Measurements from ENCODE around the gene MCM9.
A peak's percentile ranks its signal among the peaks of the same experiment; 100 is the strongest.

The MCM9 gene

GRCh38 chr6:118865100-118865391, 69.9 kb downstream of the MCM9 start:
- no peak for DNase-seq (ENCODE audit: low read depth)

DNA sequence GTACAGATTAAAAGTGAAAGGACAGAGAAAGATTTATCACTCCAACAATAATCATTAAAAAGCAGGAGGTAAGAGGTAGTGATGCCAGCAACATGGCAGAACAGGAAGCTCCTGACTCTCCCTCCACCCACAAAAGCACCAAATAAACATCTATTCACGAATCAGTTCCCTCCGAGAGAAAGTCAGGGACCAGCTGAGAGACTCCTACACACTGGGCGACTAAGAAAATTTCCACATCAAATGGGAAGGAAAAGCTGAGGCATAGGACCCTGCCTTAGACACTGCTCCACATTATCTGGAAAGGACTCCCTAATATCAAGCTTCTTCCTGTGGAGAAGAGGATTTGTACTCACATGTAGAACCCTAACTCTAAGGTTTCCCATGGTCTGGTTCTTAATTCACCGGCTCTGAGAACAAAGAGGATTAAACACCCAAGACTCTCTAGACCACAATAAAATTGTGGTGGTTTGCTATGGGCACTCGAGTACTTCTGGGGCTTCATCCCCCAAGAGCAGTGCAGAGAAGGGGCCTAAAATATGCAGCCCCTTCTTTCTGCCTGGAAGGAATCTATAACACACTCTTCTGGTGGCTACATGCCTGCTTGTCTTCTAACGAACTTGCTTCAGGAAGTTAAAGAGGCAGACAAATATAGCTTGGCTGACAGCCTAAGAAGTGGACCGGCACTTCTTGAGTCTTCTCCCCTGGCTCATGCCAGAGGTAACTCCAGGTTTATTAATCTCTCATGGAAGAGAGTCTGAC, 70.4 kb downstream of the MCM9 start:
- no peak for DNase-seq (ENCODE audit: low read depth)

DNA sequence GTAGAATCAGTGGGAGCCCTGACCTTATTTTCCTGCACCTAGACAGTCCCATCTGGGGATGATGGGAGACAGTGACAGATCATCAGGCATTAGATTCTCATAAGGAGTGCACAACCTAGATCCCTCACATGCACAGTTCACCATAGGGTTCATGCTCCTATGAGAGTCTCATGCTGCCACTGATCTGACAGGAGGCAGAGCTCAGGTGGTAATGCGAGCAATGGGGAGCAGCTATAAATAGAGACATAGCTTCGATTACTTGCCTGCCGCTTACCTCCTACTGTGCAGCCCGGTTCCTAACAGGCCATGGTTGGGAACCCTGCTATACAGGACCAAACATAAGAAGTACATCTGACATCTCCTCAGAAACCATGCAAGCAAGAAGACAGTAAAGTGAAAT, 72.5 kb downstream of the MCM9 start:
- DNase-seq (ENCODE audit: low read depth), result no peak

DNA sequence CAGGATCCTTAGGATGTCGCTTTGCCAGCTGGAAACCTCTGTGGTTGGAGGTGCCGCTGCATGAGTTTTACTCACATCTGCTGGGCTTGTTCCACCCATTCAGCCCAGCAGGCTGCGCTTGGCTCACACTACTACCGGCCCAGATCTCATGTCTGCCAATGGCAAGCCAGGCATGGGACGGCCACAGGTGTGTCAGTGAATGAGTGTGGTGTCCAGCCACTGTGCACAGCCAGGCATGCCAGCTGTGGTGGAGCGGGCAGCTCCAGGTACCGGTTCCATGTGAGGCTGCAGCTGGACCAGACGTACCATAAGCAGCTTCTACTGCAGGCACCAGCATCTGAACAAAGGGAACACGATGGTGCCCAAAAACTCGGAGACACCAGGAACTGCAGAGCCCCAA, 74.1 kb downstream of the MCM9 start:
- DNase-seq (ENCODE audit: low read depth), result no peak

GRCh38 chr6:118860363-118860762, 74.6 kb downstream of the MCM9 start:
- DNase-seq (ENCODE audit: low read depth), result no peak

DNA sequence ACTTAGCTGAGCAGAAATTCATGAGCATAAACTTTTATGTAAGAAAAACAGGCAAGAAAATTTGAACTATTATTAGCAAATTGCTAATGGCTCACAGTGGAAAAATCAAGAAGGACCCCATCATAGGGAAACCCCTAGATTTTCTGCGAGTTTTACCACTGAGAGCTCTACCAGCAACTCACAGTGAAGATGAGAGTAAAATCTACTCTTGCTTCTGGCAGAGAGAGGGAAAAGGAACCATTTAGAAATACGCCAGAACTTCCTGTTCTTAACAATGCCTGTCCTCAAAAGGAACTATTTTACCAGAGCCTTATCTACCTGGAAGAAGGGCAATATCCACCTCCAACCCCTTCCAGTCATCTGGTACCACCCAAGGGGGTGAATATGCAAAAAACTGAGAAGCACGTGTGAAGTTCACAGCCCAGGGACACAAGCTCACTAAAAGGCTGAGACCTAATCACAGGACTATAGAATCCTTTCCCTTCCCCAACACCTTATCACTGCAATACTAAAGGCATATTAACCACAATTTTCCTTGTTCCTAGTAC, 75.4 kb downstream of the MCM9 start:
- no peak for DNase-seq (ENCODE audit: low read depth)

- no peak for DNase-seq (ENCODE audit: low read depth)
These were observed 78.7 kb downstream of the MCM9 start for GRCh38 chr6:118856301-118856700.

- DNase-seq (ENCODE audit: low read depth), result no peak
These were observed 81.6 kb downstream of the MCM9 start for GRCh38 chr6:118853408-118853807.

GRCh38 chr6:118844915-118845314, 90.0 kb downstream of the MCM9 start:
- no peak for DNase-seq (ENCODE audit: low read depth)

GRCh38 chr6:118843685-118844390, 91.1 kb downstream of the MCM9 start:
- DNase-seq (ENCODE audit: low read depth), result no peak

DNA sequence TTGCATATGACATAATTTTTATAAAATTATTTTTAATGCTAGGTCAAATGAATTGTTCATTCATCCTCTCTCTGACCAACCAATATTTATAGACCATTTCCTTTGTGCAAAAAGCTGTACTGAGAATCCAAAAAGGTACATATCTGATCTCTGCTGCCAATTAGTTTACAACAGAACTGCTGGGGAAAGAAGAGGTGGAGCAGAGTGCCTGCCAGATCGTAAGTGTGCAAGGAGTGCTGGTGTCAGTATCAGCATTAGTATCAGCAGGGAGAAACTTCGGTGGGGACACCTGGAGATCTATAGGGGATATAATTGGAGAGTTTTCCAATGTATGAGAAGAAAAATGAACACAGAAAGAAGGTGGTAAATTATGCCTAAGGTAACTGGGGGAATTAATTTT, 104.3 kb downstream of the MCM9 start:
- DNase-seq (ENCODE audit: low read depth), result no peak

DNA sequence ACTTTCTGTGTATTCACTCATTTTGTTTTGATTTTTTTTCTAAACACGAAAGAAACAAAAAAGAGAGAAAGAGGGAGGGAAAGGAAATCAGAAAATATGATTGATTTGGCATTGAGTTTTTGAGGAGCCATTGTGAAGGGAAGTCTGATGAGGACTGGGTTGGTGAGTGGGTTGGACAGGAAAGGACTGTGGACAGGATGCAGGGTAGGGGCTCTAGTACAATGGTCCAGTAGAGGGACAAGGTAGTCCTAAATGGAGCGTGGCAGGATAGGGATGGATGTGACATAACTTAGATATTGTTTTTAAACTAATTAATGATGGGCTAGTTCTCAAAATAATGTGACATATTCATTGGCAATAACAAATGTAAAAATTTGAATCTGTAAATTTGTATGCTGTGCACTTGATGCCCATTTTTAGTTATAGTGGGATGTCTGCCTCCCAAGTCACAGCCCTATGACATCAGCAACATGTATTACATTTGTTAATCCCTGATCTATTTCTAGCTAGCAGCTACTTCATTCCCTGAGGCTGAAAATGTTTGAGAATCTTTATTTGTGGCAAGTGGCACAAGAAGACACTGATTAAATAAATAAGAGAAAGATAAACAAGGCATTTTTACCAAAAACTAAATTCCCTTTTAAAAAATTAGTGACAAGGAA, 105.0 kb downstream of the MCM9 start:
- no peak for DNase-seq (ENCODE audit: low read depth)

GRCh38 chr6:118826096-118826495, 108.9 kb downstream of the MCM9 start:
- no peak for DNase-seq (ENCODE audit: low read depth)

DNA sequence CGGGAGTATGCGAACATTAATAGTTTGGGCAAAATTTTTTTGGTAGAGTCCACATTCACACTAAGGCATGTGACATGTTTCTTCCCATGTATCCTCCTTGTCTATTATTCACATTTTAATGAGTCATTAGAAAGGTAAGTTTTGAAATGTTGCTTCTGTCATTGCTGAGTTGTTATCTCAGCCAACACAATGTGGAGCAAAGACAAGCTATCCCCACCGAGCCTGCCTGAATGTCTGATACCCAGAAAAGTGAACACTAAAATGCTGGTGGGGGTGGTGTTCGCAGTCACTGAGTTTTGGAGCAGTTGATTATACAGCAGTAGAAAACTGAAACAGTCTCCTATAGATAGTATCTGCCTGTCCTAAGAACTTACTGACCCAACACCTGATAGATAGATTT, 109.3 kb downstream of the MCM9 start:
- no peak for DNase-seq (ENCODE audit: low read depth)

GRCh38 chr6:118815495-118815894, 119.5 kb downstream of the MCM9 start:
- no peak for DNase-seq (ENCODE audit: low read depth)

DNA sequence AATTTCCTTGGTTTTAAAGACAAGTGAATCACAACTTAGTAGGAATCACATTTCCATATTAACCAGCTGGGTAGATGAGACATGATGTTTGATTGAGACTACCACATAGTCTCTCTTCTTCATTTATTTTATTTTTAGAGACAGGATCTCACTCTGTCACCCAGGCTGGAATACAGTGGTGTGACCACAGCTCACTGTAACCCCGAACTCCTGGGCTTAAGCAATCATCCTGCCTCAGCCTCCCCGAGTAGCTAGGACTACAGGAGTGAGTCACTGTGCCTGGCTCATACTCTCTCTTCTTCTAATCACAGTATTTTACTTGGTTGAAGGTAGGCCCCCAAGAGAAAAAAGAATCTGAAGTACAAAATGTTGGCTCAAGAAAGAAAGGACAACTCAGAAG, 121.2 kb downstream of the MCM9 start:
- DNase-seq (ENCODE audit: low read depth), result peak; percentile 47

DNA sequence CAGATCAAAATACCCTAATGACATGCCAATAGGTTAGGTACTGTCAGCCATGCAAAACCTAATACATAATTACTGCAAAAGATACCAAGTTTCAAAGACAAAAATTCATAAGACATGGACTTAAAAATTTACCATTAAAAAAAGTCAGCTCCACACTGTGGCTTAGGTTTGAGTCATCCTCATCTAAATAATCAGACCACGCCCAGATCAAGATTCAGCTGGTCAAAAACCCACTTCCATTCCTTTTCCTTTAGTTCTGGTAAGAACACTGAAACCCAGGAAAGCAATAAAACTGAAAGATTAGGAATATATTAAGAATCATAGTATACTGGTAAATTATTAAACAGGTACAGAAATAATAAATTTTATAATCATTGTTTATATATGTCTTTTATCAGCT, 122.0 kb downstream of the MCM9 start:
- peak; percentile 22 for DNase-seq (ENCODE audit: low read depth)

DNA sequence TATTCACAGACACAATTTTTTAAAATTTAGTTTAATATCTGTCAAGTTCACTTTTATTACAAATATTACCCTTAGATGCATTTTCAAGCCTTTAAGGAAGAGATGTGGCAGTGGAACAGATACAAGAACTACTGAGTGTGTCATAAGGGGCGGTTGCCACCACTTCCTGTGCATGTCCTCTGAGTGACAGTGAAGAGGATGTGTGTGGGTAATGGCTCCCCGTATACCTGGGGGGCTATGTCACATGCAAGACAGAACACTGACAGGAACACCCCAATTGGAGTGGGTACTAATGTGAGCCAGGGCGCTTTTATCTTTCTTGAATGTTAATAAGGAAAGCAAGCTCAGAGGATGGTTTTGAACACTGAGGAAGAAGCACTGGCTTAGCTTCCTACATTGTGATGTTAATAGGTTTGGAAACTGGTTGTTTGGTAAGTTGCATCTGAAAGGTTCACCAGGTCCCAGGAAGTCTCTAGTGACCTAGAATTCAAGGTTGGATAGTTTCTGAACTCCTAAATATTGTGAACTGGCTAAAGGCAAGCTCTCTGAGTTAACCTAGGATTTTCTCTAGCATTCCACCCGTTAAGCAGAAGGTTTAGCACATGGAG, 124.4 kb downstream of the MCM9 start:
- DNase-seq (ENCODE audit: low read depth), result no peak

- DNase-seq (ENCODE audit: low read depth), result no peak
These were observed 125.9 kb downstream of the MCM9 start for GRCh38 chr6:118808793-118809638.

GRCh38 chr6:118804091-118804490, 130.9 kb downstream of the MCM9 start:
- no peak for DNase-seq (ENCODE audit: low read depth)

GRCh38 chr6:118801257-118801656, 133.7 kb downstream of the MCM9 start:
- no peak for DNase-seq (ENCODE audit: low read depth)

Data from stromal cell of bone marrow (primary cell).